Mucosa of descending colon (tissue), 3 donors: Measurements from ENCODE around the gene CENPN. TPM values are rescaled to one million over a fixed set of nuclear protein-coding genes. Genes with fewer than 3 reads are reported as not detected.

Source experiments
- ATAC-seq: fragments of 200-7000 bp; cut with Tn5 transposase; one replicate; pipeline ENCODE4 v1.9.1; 2020; ENCODE audit warnings: mild to moderate bottlenecking, moderate library complexity
- DNase-seq, 3 donors: peaks; one replicate each; pipeline ENCODE4 v3.0.0-alpha.2; 2020
- H3K36me3 ChIP-seq: fragments of 200-600 bp; one replicate; pipeline ENCODE4 v1.8.0; 2021; ENCODE audit warnings: low read depth, mild to moderate bottlenecking
- H3K4me1 ChIP-seq: fragments of 200-600 bp; one replicate; pipeline ENCODE4 v1.8.0; 2021; ENCODE audit warnings: low read depth, mild to moderate bottlenecking
- H3K4me3 ChIP-seq: fragments of 200-600 bp; one replicate; pipeline ENCODE4 v1.8.0; 2021; ENCODE audit warnings: mild to moderate bottlenecking
- H3K9me3 ChIP-seq: fragments of 200-600 bp; one replicate; pipeline ENCODE4 v1.8.0; 2021; ENCODE audit warnings: mild to moderate bottlenecking
- CTCF ChIP-seq: fragments of 200-600 bp; IDR thresholded peaks from one replicate; pipeline ENCODE4 v1.8.0; 2022; ENCODE audit warnings: antibody characterized with exemption, mild to moderate bottlenecking
- intact Hi-C, 2 donors: fragments of 100-400 bp; cut with DNase I in 1 of 2; cut with micrococcal nuclease in 1 of 2; formaldehyde crosslinking; loops; one replicate each; pipeline versions ENCODE4 v1.11.0 to v1.11.1; 2022; cut with DNase I, micrococcal nuclease
- total RNA-seq, 3 donors: library from RNA; stranded (reverse); fragmentation: NEBNext Ultra II Directional in 2 of 3; extraction: Animal tissue kit (Norgen Biotek cat#: 25700) in 2 of 3; gene quantifications; one replicate each; pipeline versions ENCODE4 v1.2.1 to v1.2.4, GENCODE V29; 2021 to 2023
- donor health status: DM: no; HTN: no; CAD: no; lungs with moderate emphysema.
- donor health status: DM: no; HTN: no; CAD: no.
- donor health status: DM: no; HTN: yes; CAD: no.

CENPN gene
- total RNA-seq, 3 donors from 2014 or later = 7.1 to 13.4 (median 7.6) TPM

DNA sequence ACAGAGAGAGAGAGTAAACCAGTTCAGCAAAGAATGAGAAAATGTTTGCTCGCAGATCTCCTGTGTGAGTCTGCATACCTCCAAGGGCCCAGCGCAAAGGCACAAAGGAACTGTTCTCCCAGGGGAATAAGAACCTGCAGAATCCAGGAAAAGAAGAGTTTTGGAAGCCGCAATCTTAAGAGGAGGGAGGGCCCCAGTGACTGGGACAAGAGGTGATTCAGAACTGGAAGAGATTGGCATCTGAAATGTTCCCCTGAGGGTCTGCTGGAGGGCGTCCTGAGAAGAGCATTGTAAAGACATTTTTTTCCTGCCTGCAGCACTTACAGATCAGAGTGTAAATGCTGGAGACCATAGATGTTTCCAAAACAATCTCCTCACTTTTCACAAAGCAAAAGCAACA lies 34.7 kb downstream of the CENPN start:
- H3K9me3 ChIP-seq = no peaks in the 10 kb centered on the region
- intact Hi-C loops = no loop called here
- H3K4me3 ChIP-seq = no peak overlapping the region
- ATAC-seq (no peak), DNase-seq (no peak)
- TF ChIP-seq CTCF = no peak
- H3K36me3 ChIP-seq = peaks cover 19% of the 10 kb centered on the region
- peaks cover 7% of the 10 kb centered on the region for H3K4me1 ChIP-seq

DNA sequence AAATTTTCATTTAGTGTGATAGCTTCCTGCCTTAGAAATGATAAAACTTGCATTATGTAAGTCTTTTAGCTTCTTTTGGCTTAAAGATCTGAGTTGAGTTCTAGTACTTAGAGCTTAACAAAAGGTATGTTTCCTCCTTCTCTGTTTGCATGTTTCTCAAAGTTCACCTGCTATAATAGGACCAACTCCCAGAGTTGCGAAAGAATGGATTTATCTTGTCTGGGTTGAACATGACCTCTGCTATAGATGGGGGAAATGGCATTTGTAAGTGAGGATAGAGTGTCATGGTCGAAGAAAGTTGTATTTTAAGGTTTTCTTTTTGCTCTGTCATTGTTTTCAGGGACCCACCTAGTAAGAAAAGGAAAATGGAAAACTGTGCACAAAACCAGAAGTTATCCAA lies 35.8 kb downstream of the CENPN start:
- Histone ChIP-seq H3K4me1 (no peaks in the 10 kb centered on the region), H3K9me3 (no peaks in the 10 kb centered on the region), H3K4me3 (no peak overlapping the region), H3K36me3 (peaks cover 19% of the 10 kb centered on the region)
- DNase-seq (no peak), ATAC-seq (no peak)
- intact Hi-C loops = no loop called here
- no peak for TF ChIP-seq CTCF

GRCh38 chr16:81053761-81054160 lies 46.7 kb downstream of the CENPN start:
- intact Hi-C loops = no loop called here
- DNase-seq (no peak), ATAC-seq (no peak)
- Histone ChIP-seq H3K4me3 (no peak overlapping the region), H3K9me3 (peaks cover 11% of the 10 kb centered on the region), H3K4me1 (no peaks in the 10 kb centered on the region), H3K36me3 (no peaks in the 10 kb centered on the region)
- no peak for TF ChIP-seq CTCF

DNA sequence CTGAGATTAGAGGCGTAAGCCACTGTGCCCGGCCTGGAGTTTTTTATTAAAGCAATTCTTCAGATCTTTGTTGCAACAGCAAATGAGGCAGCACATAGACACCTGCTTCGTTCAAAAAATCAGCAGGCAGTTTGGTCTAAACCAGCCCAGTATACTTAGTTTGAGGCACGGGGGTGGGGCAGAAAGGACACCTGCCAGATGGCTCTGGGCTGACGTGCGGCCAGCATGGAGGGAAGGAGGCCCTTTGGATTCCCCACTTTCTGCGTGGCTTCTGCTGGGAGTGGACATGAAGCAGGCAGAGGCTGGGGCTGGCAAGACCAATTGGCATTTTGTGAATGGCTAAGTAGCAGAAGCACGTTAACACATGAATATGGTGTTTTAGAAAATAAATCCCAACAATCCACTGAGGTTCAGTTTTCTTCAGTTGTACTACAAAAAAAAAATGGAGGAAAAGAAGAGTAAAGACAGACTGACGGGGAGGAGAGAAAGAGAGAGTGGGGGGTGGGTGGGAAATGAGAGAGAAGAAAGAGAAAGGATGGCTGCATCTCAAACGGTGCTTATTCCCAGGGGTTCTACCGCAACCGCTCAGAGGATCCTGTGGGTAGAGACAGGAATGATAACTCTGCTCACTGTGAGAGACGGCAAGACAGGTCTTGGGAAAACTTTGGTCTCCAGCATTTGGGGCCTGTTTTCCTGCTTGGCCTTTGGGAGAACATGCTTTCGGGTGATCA lies 53.7 kb downstream of the CENPN start:
- intact Hi-C loops = no loop called here

GRCh38 chr16:81061307-81061640 lies 54.3 kb downstream of the CENPN start:
- intact Hi-C loops = no loop called here
- TF ChIP-seq CTCF = no peak
- ATAC-seq (no peak), DNase-seq (no peak)
- no peaks in the 10 kb centered on the region for H3K9me3 ChIP-seq
- no peak overlapping the region for H3K4me3 ChIP-seq
- no peaks in the 10 kb centered on the region for H3K4me1 ChIP-seq
- no peaks in the 10 kb centered on the region for H3K36me3 ChIP-seq

More for the DNA sequence above, 53.7 kb downstream of the CENPN start:
- Histone ChIP-seq H3K4me3 (no peak overlapping the region), H3K36me3 (no peaks in the 10 kb centered on the region), H3K4me1 (no peaks in the 10 kb centered on the region), H3K9me3 (no peaks in the 10 kb centered on the region)
- no peak for TF ChIP-seq CTCF
- ATAC-seq (no peak), DNase-seq (no peak)
